Karpas-422 (cell line): ENCODE measurements around the gene SGCG. TPM values are rescaled to one million over a fixed set of nuclear protein-coding genes. Genes with fewer than 3 reads are reported as not detected.
"Not testable (repeated sequence)": the region's sequence is repeated elsewhere in the genome, so short reads cannot be mapped to it uniquely, and the experiment has no call there.

Source experiments
- DNase-seq: peaks from one replicate; pipeline ENCODE4 v3.0.0-alpha.2; 2015
- H2AFZ ChIP-seq: fragments of 200-600 bp; sonication (generic); 2 replicates; pipeline ENCODE4 v1.6.1; 2014; ENCODE audit warnings: antibody characterized with exemption, low read length, mixed read lengths
- H3K27ac ChIP-seq: fragments of 200-600 bp; sonication (generic); 2 replicates; pipeline ENCODE4 v1.5.1; 2014; ENCODE audit warnings: mild to moderate bottlenecking, low read length, moderate library complexity
- H3K27me3 ChIP-seq: fragments of 200-600 bp; sonication (generic); 2 replicates; pipeline ENCODE4 v1.6.1; 2014; ENCODE audit warnings: low read length, mixed read lengths
- H3K36me3 ChIP-seq: fragments of 200-600 bp; sonication (generic); 2 replicates; pipeline ENCODE4 v1.6.1; 2014; ENCODE audit warnings: low read length, mixed read lengths; ENCODE audit not compliant: insufficient read depth
- H3K4me1 ChIP-seq: fragments of 200-600 bp; sonication (generic); 2 replicates; pipeline ENCODE4 v1.6.1; 2014; ENCODE audit warnings: mild to moderate bottlenecking, low read length, mixed read lengths
- H3K4me2 ChIP-seq: fragments of 200-600 bp; sonication (generic); 2 replicates; pipeline ENCODE4 v1.6.1; 2014; ENCODE audit warnings: low read length, low read depth, mild to moderate bottlenecking; ENCODE audit not compliant: poor library complexity, severe bottlenecking
- H3K4me3 ChIP-seq: fragments of 200-600 bp; sonication (generic); 2 replicates; pipeline ENCODE4 v1.5.1; 2014; ENCODE audit warnings: mild to moderate bottlenecking, antibody characterized with exemption, low read length, mixed read lengths
- H3K79me2 ChIP-seq: fragments of 200-600 bp; sonication (generic); 2 replicates; pipeline ENCODE4 v1.6.1; 2014; ENCODE audit warnings: mild to moderate bottlenecking, low read length, mixed read lengths
- H3K9ac ChIP-seq: fragments of 200-600 bp; sonication (generic); 2 replicates; pipeline ENCODE4 v1.6.0; 2014; ENCODE audit warnings: low read length
- H3K9me2 ChIP-seq: fragments of 200-600 bp; sonication (generic), shearing (Covaris generic); replicated peaks from 2 replicates; pipeline ENCODE4 v1.6.0; 2014; ENCODE audit warnings: mild to moderate bottlenecking, low read length, moderate library complexity; ENCODE audit not compliant: insufficient read depth
- H3K9me3 ChIP-seq: fragments of 300-700, 200-600 bp; sonication (generic); 2 replicates; pipeline ENCODE4 v1.6.1; 2014; ENCODE audit warnings: low read length, mixed read lengths
- H4K20me1 ChIP-seq: fragments of 200-600 bp; sonication (generic); 2 replicates; pipeline ENCODE4 v1.6.1; 2014; ENCODE audit warnings: mild to moderate bottlenecking, antibody characterized with exemption, low read length, low read depth; ENCODE audit not compliant: insufficient read depth
- total RNA-seq: library from RNA; depleted of rRNA; stranded (reverse); fragments of >200 nt; shearing (Covaris generic); gene quantifications from 2 replicates; pipeline ENCODE4 v1.2.3, GENCODE V29; 2014; ENCODE audit warnings: low replicate concordance

Gene SGCG
- total RNA-seq, 1 experiment from 2014 or later = not detected

DNA sequence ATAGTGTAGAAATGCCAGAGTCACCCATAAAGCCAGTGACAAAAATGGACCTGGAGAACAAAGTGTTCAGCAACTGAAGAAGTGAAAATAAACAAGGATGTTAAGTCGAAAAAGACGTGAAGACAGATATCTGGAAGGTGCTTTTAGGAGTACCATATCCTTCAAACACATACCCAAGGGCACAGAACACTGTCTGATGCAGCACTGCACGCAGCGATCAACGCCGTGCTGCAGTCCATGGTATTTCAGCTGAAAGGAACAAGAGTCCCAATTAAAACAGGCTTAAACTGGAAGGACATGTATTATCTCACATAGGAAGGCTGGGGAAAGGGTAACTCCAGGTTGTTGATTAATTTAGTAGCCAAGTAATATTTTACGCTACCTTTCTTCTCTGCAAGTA lies 108.2 kb downstream of the SGCG start:
- Histone ChIP-seq H3K9ac (no peak overlapping the region), H4K20me1 (no peaks in the 10 kb centered on the region), H3K4me1 (no peaks in the 10 kb centered on the region), H3K27ac (no peak overlapping the region), H3K36me3 (no peaks in the 10 kb centered on the region), H3K9me2 (no peaks in the 10 kb centered on the region), H3K9me3 (no peaks in the 10 kb centered on the region), H3K79me2 (no peaks in the 10 kb centered on the region), H2AFZ (no peak overlapping the region), H3K27me3 (no peaks in the 10 kb centered on the region), H3K4me3 (no peak overlapping the region), H3K4me2 (no peak overlapping the region)
- DNase-seq = no peak

DNA sequence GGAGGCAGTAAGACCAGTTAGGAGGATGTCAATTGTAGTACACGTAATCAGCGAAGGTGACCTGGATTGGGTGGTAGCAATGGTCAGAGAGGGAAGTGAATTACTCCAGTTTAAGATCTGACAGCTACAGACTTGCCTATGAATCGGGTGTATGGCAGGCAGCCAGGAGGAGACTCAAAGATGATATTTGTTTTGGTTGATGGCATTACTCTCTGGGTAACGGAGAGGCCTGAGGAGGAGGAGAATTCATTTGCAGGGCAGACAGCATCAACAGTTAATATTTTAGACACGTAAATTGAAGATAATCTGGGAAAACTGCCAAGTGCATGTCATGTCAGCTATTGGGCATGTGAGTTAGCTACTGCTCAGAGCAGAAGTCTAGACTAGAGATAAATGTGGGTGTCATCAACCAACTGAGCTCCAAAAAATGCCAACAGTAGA lies 109.2 kb downstream of the SGCG start:
- Histone ChIP-seq H3K9ac (no peak overlapping the region), H4K20me1 (no peaks in the 10 kb centered on the region), H3K36me3 (no peaks in the 10 kb centered on the region), H3K9me3 (no peaks in the 10 kb centered on the region), H3K79me2 (no peaks in the 10 kb centered on the region), H3K4me1 (no peaks in the 10 kb centered on the region), H3K9me2 (no peaks in the 10 kb centered on the region), H3K27me3 (no peaks in the 10 kb centered on the region), H3K4me2 (no peak overlapping the region), H3K27ac (no peak overlapping the region), H2AFZ (no peak overlapping the region), H3K4me3 (no peak overlapping the region)
- DNase-seq = peak; percentile 22

DNA sequence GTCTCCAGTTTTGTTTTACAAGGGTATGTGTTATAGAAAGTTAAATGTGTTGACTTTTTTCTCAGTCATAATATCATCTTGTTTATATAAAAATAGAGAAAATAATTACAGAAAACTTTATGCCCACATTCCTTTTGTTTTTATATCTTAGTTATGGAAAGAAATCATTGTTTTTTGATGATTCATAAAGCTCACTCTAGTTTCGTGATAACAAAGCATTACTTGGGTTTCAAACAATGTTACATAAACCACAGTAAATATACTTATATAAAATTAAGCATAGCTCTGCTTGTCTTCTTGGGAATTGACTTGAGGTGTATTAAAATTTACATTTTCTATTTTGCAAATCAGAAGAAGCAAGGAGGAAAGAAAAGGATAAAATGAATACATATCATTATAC lies 111.8 kb downstream of the SGCG start:
- no peaks in the 10 kb centered on the region for H3K4me1 ChIP-seq
- no peak overlapping the region for H3K4me3 ChIP-seq
- no peak overlapping the region for H3K9ac ChIP-seq
- no peak overlapping the region for H3K4me2 ChIP-seq
- no peak for DNase-seq
- H3K27me3 ChIP-seq = 0 out of 2 replicates have a peak, but pooled peaks cover 2% of the 10 kb centered on the region
- H3K9me2 ChIP-seq = no peaks in the 10 kb centered on the region
- H3K9me3 ChIP-seq = no peaks in the 10 kb centered on the region
- H3K27ac ChIP-seq = no peak overlapping the region
- no peaks in the 10 kb centered on the region for H4K20me1 ChIP-seq
- H3K36me3 ChIP-seq = no peaks in the 10 kb centered on the region
- H2AFZ ChIP-seq = no peak overlapping the region
- H3K79me2 ChIP-seq = no peaks in the 10 kb centered on the region

DNA sequence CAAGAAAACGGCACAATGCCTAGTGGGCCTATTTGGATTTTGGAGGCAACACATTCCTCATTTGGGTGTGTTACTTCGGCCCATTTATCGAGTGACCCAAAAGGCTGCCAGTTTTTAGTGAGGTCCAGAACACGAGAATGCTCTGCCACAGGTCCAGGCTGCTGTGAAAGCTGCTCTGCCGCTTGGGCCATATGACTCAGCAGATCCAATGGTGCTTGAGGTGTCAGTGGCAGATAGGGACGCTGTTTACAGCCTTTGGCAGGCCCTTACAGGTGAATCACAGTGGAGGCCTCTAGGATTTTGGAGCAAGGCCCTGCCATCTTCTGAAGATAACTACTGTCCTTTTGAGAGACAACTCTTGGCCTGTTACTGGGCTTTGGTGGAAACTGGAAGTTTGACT lies 134.1 kb downstream of the SGCG start:
- not testable (repeated sequence) for H2AFZ ChIP-seq, H3K4me3 ChIP-seq, H3K9me3 ChIP-seq, H3K9ac ChIP-seq, H3K27me3 ChIP-seq, H3K4me2 ChIP-seq, H3K79me2 ChIP-seq, H3K27ac ChIP-seq, DNase-seq, H4K20me1 ChIP-seq, H3K36me3 ChIP-seq, H3K9me2 ChIP-seq, H3K4me1 ChIP-seq

DNA sequence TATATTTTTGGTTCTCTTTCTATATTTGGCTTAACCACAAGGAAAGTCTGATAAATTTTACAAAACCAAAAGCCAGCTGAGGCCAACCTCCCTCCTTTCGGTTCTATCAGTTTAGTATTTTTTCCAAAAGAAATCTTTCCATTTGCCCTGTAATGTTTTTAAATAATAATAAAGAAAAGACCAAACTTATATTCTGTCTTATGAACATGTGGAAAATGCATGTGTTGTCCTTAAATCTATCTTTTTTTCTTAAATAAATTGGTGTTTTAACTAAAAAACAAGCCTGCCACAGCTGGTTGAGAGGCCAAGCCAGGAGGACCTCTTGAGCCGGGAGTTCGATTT lies 139.1 kb downstream of the SGCG start:
- Histone ChIP-seq H3K36me3 (no peaks in the 10 kb centered on the region), H3K4me2 (no peak overlapping the region), H3K27me3 (no peaks in the 10 kb centered on the region), H3K79me2 (no peaks in the 10 kb centered on the region), H4K20me1 (no peaks in the 10 kb centered on the region), H3K4me3 (no peak overlapping the region), H2AFZ (no peak overlapping the region), H3K9me3 (no peaks in the 10 kb centered on the region), H3K4me1 (no peaks in the 10 kb centered on the region), H3K9me2 (no peaks in the 10 kb centered on the region), H3K27ac (no peak overlapping the region), H3K9ac (no peak overlapping the region)
- DNase-seq = peak; percentile 29

DNA sequence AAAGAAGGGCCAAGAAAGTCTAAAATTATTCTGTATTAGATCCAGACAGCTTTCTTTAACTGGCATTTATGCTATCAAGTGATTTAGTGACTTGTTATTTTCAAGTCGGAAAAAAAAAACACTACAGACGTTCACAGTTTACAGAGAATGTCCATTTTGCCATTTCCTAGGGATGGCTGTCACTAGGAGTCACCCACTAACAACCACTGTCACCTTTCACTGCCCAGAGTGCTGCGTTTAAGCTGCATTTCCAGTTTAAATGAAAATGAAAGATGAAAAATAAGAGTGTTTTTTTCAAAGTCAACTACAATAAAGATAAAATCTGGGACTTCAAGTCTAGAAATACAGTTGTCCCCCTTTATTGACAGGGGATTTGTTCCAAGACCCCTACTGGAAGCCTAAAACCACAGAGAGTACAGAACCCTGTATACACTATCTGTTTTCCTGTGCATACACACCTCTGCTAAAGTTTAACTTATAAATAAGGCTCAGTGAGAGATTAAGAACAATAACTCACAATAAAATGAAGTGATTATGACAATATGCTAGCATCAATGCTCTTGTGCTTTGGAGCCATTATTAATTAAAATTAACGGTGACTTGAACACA lies 140.3 kb downstream of the SGCG start:
- no peak overlapping the region for H3K27ac ChIP-seq

DNA sequence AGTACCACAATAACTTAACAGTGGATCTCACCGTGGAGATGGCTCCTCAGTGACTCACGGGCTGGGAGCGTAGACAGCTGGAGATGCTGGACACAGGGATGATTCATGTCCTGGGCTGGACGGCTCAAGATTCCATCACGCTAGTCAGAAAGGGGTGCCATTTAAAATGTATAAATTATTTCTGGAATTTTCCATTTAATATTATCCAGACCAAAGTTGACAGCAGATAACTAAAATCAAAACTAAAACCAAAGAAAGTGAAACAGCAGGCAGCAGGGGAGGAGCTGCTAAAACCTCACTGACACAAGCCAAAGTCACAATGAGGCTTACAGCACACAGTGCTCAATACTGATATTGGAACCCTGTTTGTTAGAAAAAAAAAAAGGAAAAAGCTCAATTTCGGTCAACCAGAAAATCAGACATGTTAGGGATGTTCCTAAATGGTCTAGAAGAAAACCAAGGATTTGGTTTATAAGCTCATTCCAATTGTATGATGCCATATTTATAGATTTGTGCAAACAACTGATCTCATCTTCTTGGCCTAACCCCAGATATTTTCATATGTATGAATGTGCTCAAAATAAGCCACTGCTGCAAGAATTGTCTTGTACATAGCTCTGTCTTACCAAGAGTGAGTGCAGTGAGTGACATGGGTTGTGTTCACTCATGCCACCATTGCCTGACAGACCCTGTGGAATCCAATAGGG lies 140.9 kb downstream of the SGCG start:
- no peaks in the 10 kb centered on the region for H3K27me3 ChIP-seq
- H3K4me2 ChIP-seq = no peak overlapping the region
- no peak overlapping the region for H3K4me3 ChIP-seq
- H2AFZ ChIP-seq = no peak overlapping the region
- no peak overlapping the region for H3K9ac ChIP-seq
- peak; percentile 27 for DNase-seq
- H3K36me3 ChIP-seq = no peaks in the 10 kb centered on the region
- H3K9me2 ChIP-seq = no peaks in the 10 kb centered on the region
- no peaks in the 10 kb centered on the region for H3K4me1 ChIP-seq
- no peaks in the 10 kb centered on the region for H4K20me1 ChIP-seq
- H3K79me2 ChIP-seq = no peaks in the 10 kb centered on the region
- H3K9me3 ChIP-seq = no peaks in the 10 kb centered on the region
- H3K27ac ChIP-seq = no peak overlapping the region

More for the DNA sequence above, 140.3 kb downstream of the SGCG start:
- Histone ChIP-seq H3K4me1 (no peaks in the 10 kb centered on the region), H3K79me2 (no peaks in the 10 kb centered on the region), H3K9ac (no peak overlapping the region), H4K20me1 (no peaks in the 10 kb centered on the region), H3K4me3 (no peak overlapping the region), H3K4me2 (no peak overlapping the region), H3K9me3 (no peaks in the 10 kb centered on the region), H3K9me2 (no peaks in the 10 kb centered on the region), H2AFZ (no peak overlapping the region), H3K27me3 (no peaks in the 10 kb centered on the region), H3K36me3 (no peaks in the 10 kb centered on the region)
- peak; percentile 29 for DNase-seq

DNA sequence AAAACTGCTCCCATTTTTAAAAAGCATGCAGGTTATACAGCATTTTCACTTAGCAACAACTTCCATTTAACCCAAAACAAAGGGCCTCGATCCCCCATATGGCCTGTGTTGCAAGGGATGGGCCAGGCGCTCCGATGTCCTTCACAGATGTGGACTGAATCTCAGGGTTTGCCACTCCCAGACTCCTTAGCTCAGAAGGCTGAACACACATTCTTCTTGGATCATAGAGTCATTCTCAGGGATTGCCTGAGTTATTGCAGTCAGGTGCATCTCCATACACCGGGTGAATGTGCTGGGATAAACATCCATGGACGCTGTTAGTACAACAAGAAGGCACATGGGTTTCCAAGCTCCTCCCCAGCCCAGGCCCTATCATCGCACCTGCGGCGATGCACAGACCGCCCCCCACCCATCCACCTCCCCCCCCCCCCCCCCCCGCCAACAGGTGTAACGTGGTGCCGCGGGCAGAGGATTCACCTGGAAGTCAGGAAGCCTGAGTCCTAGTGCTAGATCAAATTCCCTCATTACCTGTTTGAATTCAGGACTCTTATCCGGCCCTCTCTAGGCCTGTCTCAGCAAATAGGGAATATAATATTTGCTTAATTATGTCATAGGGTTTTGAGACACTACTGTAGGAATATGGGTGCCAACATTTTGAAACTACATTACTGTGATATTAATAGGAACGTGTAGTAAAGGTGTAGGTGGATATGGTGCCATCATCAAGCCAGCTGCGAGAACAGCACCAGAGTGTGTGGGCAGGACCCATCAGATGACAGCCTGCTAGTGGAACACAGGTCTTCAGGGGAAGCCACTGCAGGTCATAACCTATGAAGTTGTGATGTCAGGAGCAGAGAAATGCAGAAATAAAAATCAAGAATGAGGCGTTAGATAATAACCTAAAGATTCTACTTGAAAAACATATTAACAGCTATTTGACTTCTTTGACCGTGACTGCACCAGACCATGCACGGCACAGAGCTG lies 141.9 kb downstream of the SGCG start:
- H3K4me3 ChIP-seq = no peak overlapping the region
- no peaks in the 10 kb centered on the region for H3K36me3 ChIP-seq
- no peak overlapping the region for H3K4me2 ChIP-seq
- no peaks in the 10 kb centered on the region for H3K9me2 ChIP-seq
- H3K27me3 ChIP-seq = no peaks in the 10 kb centered on the region
- H3K9me3 ChIP-seq = no peaks in the 10 kb centered on the region
- H3K79me2 ChIP-seq = no peaks in the 10 kb centered on the region
- H3K9ac ChIP-seq = no peak overlapping the region
- no peaks in the 10 kb centered on the region for H4K20me1 ChIP-seq
- peak; percentile 22 for DNase-seq
- H2AFZ ChIP-seq = no peak overlapping the region
- H3K4me1 ChIP-seq = no peaks in the 10 kb centered on the region
- no peak overlapping the region for H3K27ac ChIP-seq
